GM23248 (cell line): Measurements from ENCODE around the gene IL20RA. TPM values are rescaled to one million over a fixed set of nuclear protein-coding genes. Genes with fewer than 3 reads are reported as not detected.

Experiments used
- DNase-seq: peaks from one replicate; pipeline ENCODE4 v3.0.0-alpha.2; 2015
- H2AFZ ChIP-seq: fragments of 200-600 bp; sonication (generic); 2 replicates; pipeline ENCODE4 v1.6.1; 2016; ENCODE audit warnings: antibody characterized with exemption
- H3F3A ChIP-seq: fragments of 200-600 bp; sonication (generic); 2 replicates; pipeline ENCODE4 v1.6.1; 2016; ENCODE audit warnings: mild to moderate bottlenecking, antibody characterized with exemption, mixed run types; ENCODE audit not compliant: insufficient read depth
- H3K27ac ChIP-seq: fragments of 200-600 bp; sonication (generic); 2 replicates; pipeline ENCODE4 v1.5.1; 2016; ENCODE audit warnings: mild to moderate bottlenecking
- H3K27me3 ChIP-seq: fragments of 200-600 bp; sonication (generic); replicated peaks from 2 replicates; pipeline ENCODE4 v1.6.1; 2016; ENCODE audit warnings: mild to moderate bottlenecking; ENCODE audit not compliant: insufficient read depth
- H3K36me3 ChIP-seq: fragments of 200-600 bp; sonication (generic); 2 replicates; pipeline ENCODE4 v1.6.1; 2016; ENCODE audit warnings: low read depth, mild to moderate bottlenecking
- H3K4me1 ChIP-seq: fragments of 200-600 bp; sonication (generic); 2 replicates; pipeline ENCODE4 v1.6.1; 2016; ENCODE audit warnings: mild to moderate bottlenecking; ENCODE audit not compliant: insufficient read depth
- H3K4me2 ChIP-seq: fragments of 200-600 bp; sonication (generic); one replicate; pipeline ENCODE4 v1.6.1; 2016; ENCODE audit warnings: mild to moderate bottlenecking; ENCODE audit not compliant: unreplicated experiment
- H3K4me3 ChIP-seq: fragments of 200-600 bp; sonication (generic); 2 replicates; pipeline ENCODE4 v1.5.1; 2016; ENCODE audit warnings: mild to moderate bottlenecking
- H3K79me2 ChIP-seq: fragments of 200-600 bp; sonication (generic); 2 replicates; pipeline ENCODE4 v1.6.1; 2016; ENCODE audit warnings: mild to moderate bottlenecking; ENCODE audit not compliant: insufficient read depth
- H3K9ac ChIP-seq: fragments of 200-600 bp; sonication (generic); 2 replicates; pipeline ENCODE4 v1.6.1; 2016; ENCODE audit warnings: mild to moderate bottlenecking
- H3K9me2 ChIP-seq: fragments of 200-600 bp; sonication (generic); 2 replicates; pipeline ENCODE4 v1.6.1; 2016; ENCODE audit warnings: mixed run types, mild to moderate bottlenecking, moderate library complexity; ENCODE audit not compliant: insufficient read depth
- H3K9me3 ChIP-seq: fragments of 200-600 bp; sonication (generic); one replicate; pipeline ENCODE4 v1.6.1; 2017; ENCODE audit warnings: low read depth
- H4K20me1 ChIP-seq: fragments of 200-600 bp; sonication (generic); 2 replicates; pipeline ENCODE4 v1.6.0; 2016; ENCODE audit not compliant: insufficient read depth
- EZH2 ChIP-seq: fragments of 200-600 bp; sonication (generic); IDR thresholded peaks from 2 replicates; pipeline ENCODE4 v1.6.1; 2018; ENCODE audit warnings: antibody characterized with exemption, mild to moderate bottlenecking; ENCODE audit not compliant: insufficient read depth, poor library complexity, severe bottlenecking
- EZH2phosphoT487 ChIP-seq: fragments of 200-600 bp; sonication (generic); IDR thresholded peaks from 2 replicates; pipeline ENCODE4 v1.6.1; 2018; ENCODE audit warnings: antibody characterized with exemption, moderate library complexity, mild to moderate bottlenecking, low read depth; ENCODE audit not compliant: insufficient read depth
- WGBS, 2 experiments: methylation state at CpG; one replicate each; pipeline ENCODE4 v1.1.6; 2015 to 2017; ENCODE audit warnings: low lambda C conversion rate in 2 of 2, low coverage in 1 of 2; ENCODE audit errors: missing lambda C conversion rate in 2 of 2; 5-methylcytosine and 5-hydroxymethylcytosine counted together
- in situ Hi-C: fragments of 300-500 bp; cut with MboI; formaldehyde crosslinking; loops from 2 replicates; pipeline ENCODE4 v1.15.0; 2020
- polyA plus RNA-seq: library from polyadenylated mRNA; unstranded; fragments of >200 nt; fragmentation: Nextera tagmentation; extraction: Ambion mirVana; gene quantifications from 2 replicates; pipeline ENCODE4 v1.2.1, GENCODE V29; 2016
- total RNA-seq: library from RNA; depleted of rRNA; stranded (reverse); fragments of >200 nt; shearing (Covaris generic); gene quantifications from 2 replicates; pipeline ENCODE4 v1.2.3, GENCODE V29; 2014

Gene IL20RA
- total and polyA plus RNA-seq, 2 experiments from 2014 or later: not detected

DNA sequence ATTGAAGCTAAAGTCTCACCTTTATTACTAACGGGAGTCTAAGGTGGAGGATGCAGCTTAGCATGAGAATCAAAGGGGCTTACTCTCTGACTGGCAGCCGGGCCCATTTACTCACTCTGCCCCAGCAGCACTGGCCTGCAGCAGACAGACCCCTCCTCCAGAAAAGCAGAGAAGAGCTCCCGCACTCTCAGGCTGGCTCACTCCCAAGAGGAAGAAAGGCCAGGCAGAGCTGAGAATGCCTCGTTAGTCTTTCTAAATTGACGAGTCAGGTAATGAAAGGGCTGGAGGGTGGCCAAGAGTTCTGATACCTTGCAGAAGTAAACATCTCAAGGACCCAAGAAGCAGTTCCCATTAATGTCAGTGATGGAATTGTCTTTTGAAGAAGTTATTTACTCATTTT, 44.5 kb upstream of the IL20RA start:
- TF ChIP-seq EZH2 (no peak), EZH2phosphoT487 (no peak)
- Histone ChIP-seq H2AFZ (no peak overlapping the region), H3K36me3 (no peaks in the 10 kb centered on the region), H3K9ac (no peak overlapping the region), H3K4me1 (no peaks in the 10 kb centered on the region), H3K79me2 (no peaks in the 10 kb centered on the region), H3K27me3 (peaks cover 12% of the 10 kb centered on the region; the same call in 1 of the 2 replicates), H3K9me3 (no peaks in the 10 kb centered on the region), H4K20me1 (no peaks in the 10 kb centered on the region), H3K4me3 (no peak overlapping the region), H3K9me2 (no peaks in the 10 kb centered on the region), H3K4me2 (no peak overlapping the region), H3K27ac (no peak overlapping the region), H3F3A (no peaks in the 10 kb centered on the region)
- in situ Hi-C loops: loop anchor here (10.0 kb wide), 1 partner anchor 555 kb away; no protein-coding TSS in a partner anchor
- WGBS, 2 experiments: 35 to 37% methylated on average over 5 of the region's 5 CpGs
- no peak for DNase-seq

GRCh38 chr6:137087902-137088301, 43.1 kb upstream of the IL20RA start:
- no peak overlapping the region for H2AFZ ChIP-seq
- no peaks in the 10 kb centered on the region for H3K36me3 ChIP-seq
- no peaks in the 10 kb centered on the region for H4K20me1 ChIP-seq
- H3K4me3 ChIP-seq: no peak overlapping the region
- no peaks in the 10 kb centered on the region for H3K79me2 ChIP-seq
- in situ Hi-C loops: loop anchor here (10.0 kb wide), 1 partner anchor 557 kb away; no protein-coding TSS in a partner anchor
- 63 to 71% methylated on average over 3 of the region's 3 CpGs for WGBS, 2 experiments
- H3K9me2 ChIP-seq: no peaks in the 10 kb centered on the region
- no peaks in the 10 kb centered on the region for H3K9me3 ChIP-seq
- no peak overlapping the region for H3K27ac ChIP-seq
- no peak overlapping the region for H3K9ac ChIP-seq
- H3F3A ChIP-seq: no peaks in the 10 kb centered on the region
- no peaks in the 10 kb centered on the region for H3K4me1 ChIP-seq
- TF ChIP-seq EZH2 (no peak), EZH2phosphoT487 (no peak)
- no peak overlapping the region for H3K4me2 ChIP-seq
- DNase-seq: no peak
- H3K27me3 ChIP-seq: peaks cover 12% of the 10 kb centered on the region; the same call in 1 of the 2 replicates

DNA sequence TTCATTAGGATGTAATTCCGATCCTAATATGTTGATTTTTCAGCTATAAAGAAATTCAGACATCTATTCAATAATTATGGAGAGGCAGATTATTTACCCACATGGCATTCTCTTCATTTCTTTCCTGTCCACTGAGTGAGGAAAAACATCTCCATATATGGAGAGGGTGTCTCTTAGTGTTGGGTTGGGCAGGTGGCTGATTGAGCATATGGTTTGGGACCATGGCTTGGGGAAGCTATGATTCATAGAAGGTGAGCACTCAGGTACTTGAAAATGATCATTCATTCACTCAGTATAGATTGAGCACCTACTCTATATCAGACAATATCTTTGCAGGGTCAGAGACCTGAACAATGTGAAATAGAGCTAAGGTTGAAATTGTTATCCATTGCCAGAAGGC, 41.3 kb upstream of the IL20RA start:
- Histone ChIP-seq H3K9ac (no peak overlapping the region), H3K4me1 (no peaks in the 10 kb centered on the region), H3K4me3 (no peak overlapping the region), H3F3A (no peaks in the 10 kb centered on the region), H3K79me2 (no peaks in the 10 kb centered on the region), H3K9me2 (no peaks in the 10 kb centered on the region), H3K4me2 (no peak overlapping the region), H4K20me1 (no peaks in the 10 kb centered on the region), H2AFZ (no peak overlapping the region), H3K36me3 (no peaks in the 10 kb centered on the region), H3K9me3 (no peaks in the 10 kb centered on the region), H3K27ac (no peak overlapping the region), H3K27me3 (peaks cover 12% of the 10 kb centered on the region; the same call in 1 of the 2 replicates)
- in situ Hi-C loops: loop anchor here (10.0 kb wide), 1 partner anchor 559 kb away; no protein-coding TSS in a partner anchor
- WGBS, 2 experiments: 79 to 81% methylated on average over 1 of the region's 1 CpG
- no peak for DNase-seq
- TF ChIP-seq EZH2: no peak
- TF ChIP-seq EZH2phosphoT487: no peak

DNA sequence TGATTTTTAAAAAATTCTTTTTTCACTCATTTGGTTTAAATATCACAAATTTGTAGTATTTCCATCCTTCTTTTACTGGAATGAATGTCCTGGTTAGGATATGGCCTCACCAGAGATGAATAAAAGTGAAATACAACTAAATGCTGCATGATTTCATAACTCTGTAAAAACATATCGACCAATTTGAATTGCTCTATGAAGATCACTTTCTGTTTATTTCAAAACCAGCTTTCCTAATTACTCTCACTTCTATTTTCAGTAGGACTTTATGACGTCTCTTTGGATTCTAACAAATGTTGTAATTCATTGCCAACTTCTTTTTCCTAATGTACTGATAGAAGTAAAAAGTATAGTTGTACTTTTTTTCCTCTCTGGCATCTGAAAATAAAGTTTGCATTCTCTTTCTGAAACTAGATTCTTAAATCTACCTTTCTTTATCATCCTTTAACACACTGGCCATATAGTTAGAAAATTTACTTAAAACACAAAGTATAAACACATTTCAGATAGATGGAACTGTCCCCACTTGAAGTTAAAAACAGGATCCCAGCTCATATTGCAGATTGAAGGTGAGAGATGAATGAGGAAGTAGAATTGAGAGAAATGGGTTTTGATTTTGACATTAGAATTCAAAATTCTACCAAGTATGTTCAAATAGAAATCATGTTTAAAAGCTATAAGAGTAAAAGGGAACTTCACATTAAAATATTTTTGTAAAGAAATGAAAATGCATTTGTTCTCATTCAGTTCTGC, 40.3 kb upstream of the IL20RA start:
- Histone ChIP-seq H3K4me3 (no peak overlapping the region), H3K36me3 (no peaks in the 10 kb centered on the region), H3K9me2 (no peaks in the 10 kb centered on the region), H3K9ac (no peak overlapping the region), H3K4me2 (no peak overlapping the region), H2AFZ (no peak overlapping the region), H3K4me1 (no peaks in the 10 kb centered on the region), H3K27ac (no peak overlapping the region), H3K79me2 (no peaks in the 10 kb centered on the region), H3K9me3 (no peaks in the 10 kb centered on the region), H3K27me3 (peaks cover 12% of the 10 kb centered on the region; the same call in 1 of the 2 replicates), H4K20me1 (no peaks in the 10 kb centered on the region), H3F3A (no peaks in the 10 kb centered on the region)
- TF ChIP-seq EZH2phosphoT487 (no peak), EZH2 (no peak)
- DNase-seq: no peak
- 6 to 7% methylated on average over 2 of the region's 2 CpGs for WGBS, 2 experiments
- in situ Hi-C loops: loop anchor here (10.0 kb wide), 1 partner anchor 560 kb away; no protein-coding TSS in a partner anchor
